Measurements from ENCODE around the gene DOCK1.

Gene DOCK1

DNA sequence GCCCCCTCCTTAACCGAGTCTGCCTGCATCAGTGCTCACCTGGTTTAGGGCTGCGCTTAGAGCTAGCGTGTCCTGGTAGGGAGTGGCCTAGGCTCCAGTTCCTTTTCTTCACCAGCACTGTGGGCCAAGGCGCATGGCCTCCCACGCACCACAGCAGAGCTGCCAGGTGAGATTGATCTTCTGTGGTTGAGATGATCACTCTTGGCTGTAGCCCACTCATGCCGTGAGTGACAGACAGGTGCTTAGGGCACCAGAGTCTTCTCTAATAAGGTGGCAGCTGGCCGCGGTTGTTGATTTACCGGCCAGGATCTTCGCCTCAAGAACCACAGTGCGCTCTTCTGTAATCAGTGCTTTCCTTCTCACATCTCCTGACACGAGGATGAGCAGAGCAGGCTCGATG lies 448.3 kb downstream of the DOCK1 start:
- TF ChIP-seq, protein P1, sequence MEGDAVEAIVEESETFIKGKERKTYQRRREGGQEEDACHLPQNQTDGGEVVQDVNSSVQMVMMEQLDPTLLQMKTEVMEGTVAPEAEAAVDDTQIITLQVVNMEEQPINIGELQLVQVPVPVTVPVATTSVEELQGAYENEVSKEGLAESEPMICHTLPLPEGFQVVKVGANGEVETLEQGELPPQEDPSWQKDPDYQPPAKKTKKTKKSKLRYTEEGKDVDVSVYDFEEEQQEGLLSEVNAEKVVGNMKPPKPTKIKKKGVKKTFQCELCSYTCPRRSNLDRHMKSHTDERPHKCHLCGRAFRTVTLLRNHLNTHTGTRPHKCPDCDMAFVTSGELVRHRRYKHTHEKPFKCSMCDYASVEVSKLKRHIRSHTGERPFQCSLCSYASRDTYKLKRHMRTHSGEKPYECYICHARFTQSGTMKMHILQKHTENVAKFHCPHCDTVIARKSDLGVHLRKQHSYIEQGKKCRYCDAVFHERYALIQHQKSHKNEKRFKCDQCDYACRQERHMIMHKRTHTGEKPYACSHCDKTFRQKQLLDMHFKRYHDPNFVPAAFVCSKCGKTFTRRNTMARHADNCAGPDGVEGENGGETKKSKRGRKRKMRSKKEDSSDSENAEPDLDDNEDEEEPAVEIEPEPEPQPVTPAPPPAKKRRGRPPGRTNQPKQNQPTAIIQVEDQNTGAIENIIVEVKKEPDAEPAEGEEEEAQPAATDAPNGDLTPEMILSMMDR (IDR thresholded peaks at IDR 0.05; ENCODE audit: low read depth, low read length): no peak
- in situ Hi-C loops (cut with HindIII; ENCODE audit: low sequenced_read_pairs): no loop called here
- no peak overlapping the region for H3K4me3 ChIP-seq (ENCODE audit: low read depth, low read length)
- no peak for DNase-seq (ENCODE audit: low read depth, low spot score)

DNA sequence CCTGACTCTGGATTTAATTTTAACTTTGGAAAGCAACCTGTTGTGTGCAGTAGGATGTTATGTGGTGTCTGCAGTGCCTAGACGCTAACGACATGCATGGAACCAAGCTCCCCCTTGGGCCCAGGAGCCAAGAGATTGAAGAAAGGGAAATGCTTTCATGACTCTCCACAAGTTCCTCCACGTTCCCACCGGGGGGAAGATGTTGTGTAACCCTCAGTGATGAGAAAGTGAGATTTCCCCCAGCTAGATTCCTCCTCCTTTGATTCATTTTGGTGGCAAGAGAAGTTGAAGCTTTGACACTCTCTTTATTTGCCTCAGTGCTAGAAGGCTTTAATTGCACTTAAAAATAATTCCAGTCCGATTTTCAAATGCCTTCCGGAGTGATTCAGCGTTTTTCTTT lies 449.0 kb downstream of the DOCK1 start:
- in situ Hi-C loops (cut with HindIII; ENCODE audit: low sequenced_read_pairs): no loop called here
- H3K4me3 ChIP-seq (ENCODE audit: low read depth, low read length): no peak overlapping the region
- DNase-seq (ENCODE audit: low read depth, low spot score): no peak
- TF ChIP-seq, protein P1 (IDR thresholded peaks at IDR 0.05; ENCODE audit: low read depth, low read length): no peak

DNA sequence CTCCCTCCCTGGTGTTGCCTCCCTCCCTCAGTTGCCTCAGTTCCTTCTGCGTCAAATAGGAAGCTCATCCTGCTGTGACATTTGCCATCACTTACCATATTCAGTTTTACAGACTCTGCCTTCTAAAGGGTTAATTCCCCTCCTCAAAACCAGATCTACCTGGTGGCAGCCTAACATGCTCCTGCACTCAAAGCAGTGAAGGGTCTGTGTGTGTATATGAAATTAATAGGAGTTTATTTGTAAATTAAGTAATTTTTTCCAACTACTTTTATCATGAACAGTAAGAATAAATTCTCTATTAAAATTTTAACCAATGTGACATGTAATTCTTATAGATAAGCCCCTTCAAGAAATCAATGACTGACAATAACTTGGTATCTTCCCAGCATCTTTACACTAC lies 449.8 kb downstream of the DOCK1 start:
- no peak overlapping the region for H3K4me3 ChIP-seq (ENCODE audit: low read depth, low read length)
- peak; percentile 30 for DNase-seq (ENCODE audit: low read depth, low spot score)
- in situ Hi-C loops (cut with HindIII; ENCODE audit: low sequenced_read_pairs): no loop called here
- TF ChIP-seq, protein P1 (IDR thresholded peaks at IDR 0.05; ENCODE audit: low read depth, low read length): peak; percentile 70

DNA sequence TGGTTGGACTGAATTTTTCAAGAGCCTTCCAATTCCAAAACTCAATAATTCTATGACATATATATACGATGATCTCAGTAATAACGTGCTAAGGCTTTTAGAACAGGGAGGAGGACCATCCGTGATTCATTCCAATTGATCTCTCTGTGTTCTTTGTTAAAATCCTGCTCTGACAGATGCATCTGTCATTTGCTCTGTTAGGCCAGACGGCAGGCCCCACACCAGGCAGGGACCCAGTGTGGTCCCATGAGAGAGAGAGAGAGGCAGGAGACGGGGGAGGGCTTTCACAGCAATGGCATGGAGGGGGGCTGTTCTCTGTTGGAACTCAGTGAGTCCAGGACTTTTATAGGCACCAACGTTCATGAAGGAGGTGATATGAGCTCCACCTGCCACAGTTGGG lies 451.1 kb downstream of the DOCK1 start:
- no peak overlapping the region for H3K4me3 ChIP-seq (ENCODE audit: low read depth, low read length)
- TF ChIP-seq, protein P1 (IDR thresholded peaks at IDR 0.05; ENCODE audit: low read depth, low read length): no peak
- in situ Hi-C loops (cut with HindIII; ENCODE audit: low sequenced_read_pairs): no loop called here
- no peak for DNase-seq (ENCODE audit: low read depth, low spot score)

DNA sequence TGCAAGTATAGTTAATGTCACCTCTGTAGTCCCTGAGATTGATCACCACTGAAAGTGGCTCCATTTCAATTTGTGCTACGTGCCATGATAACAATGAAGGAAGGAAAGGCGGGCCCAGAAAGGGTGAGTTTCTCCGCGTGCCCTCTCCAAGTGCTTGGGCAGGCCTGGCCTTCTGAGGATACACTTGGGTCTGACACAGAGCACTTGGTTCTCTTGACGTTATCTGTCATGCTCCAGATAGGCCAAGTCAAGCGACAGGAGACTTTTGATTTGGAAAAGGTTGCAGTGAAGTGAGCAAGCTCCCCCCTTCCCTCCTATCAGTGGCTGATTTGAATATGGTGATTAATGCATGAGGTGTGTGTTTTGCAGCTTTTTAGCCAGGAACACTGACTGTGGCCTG lies 452.0 kb downstream of the DOCK1 start:
- no peak overlapping the region for H3K4me3 ChIP-seq (ENCODE audit: low read depth, low read length)
- TF ChIP-seq, protein P1 (IDR thresholded peaks at IDR 0.05; ENCODE audit: low read depth, low read length): no peak
- in situ Hi-C loops (cut with HindIII; ENCODE audit: low sequenced_read_pairs): no loop called here
- no peak for DNase-seq (ENCODE audit: low read depth, low spot score)

DNA sequence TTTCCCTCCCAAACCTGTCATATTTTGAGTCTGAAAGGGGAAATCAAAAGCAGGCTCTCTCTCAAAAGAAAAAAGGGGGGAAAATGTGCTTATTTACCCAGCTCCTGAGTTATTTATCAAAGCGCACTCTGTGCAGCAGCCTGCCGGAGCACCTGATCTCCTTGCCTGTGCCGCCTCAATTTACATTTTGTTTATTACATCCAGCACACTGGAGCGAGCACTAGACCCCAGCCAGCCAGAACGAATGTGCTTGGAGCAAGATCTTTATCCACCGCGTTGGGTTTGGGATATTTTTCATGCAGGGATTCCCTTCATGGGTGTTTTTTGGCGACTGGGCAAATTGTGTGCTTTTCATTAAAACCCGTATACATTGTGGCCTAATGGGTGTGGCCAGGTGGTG lies 453.1 kb downstream of the DOCK1 start:
- in situ Hi-C loops (cut with HindIII; ENCODE audit: low sequenced_read_pairs): no loop called here
- TF ChIP-seq, protein P1 (IDR thresholded peaks at IDR 0.05; ENCODE audit: low read depth, low read length): no peak
- no peak overlapping the region for H3K4me3 ChIP-seq (ENCODE audit: low read depth, low read length)
- no peak for DNase-seq (ENCODE audit: low read depth, low spot score)

DNA sequence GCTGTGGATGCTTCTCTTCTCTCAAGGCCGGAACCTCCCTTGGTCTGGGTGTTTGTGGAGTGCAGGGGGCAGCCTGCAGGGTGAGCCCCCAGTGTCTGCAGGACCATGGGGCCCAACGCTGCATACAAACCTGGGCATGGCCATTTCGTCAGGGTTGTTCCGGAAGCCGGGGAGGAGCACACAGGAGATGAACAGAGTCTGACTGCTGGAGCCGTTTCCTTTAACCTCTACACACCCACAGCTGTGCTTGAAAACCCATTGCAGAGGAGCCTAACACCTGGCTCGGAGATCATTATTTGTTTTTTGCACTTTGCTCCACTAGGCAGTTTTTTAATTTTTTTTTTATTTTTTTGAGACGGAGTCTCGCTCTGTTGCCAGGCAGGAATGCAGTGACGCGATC lies 458.8 kb downstream of the DOCK1 start:
- H3K4me3 ChIP-seq (ENCODE audit: low read depth, low read length): no peak overlapping the region
- no peak for DNase-seq (ENCODE audit: low read depth, low spot score)
- TF ChIP-seq, protein P1 (IDR thresholded peaks at IDR 0.05; ENCODE audit: low read depth, low read length): no peak
- in situ Hi-C loops (cut with HindIII; ENCODE audit: low sequenced_read_pairs): no loop called here
